GM19372 (cell line): ENCODE data around the gene STX7.
A peak's percentile ranks its signal among the peaks of the same experiment; 100 is the strongest.

Experiments used
- ATAC-seq: cut with Tn5 transposase; IDR thresholded peaks from one replicate; pipeline ENCODE4 v1.9.1; 2021; ENCODE audit warnings: mild to moderate bottlenecking, low read depth, moderate library complexity; ENCODE audit not compliant: unreplicated experiment

The STX7 gene

GRCh38 chr6:132506869-132507808 is 5.8 kb downstream of the STX7 start:
- ATAC-seq = no peak

GRCh38 chr6:132506461-132506860 is 6.5 kb downstream of the STX7 start:
- ATAC-seq = no peak

GRCh38 chr6:132505158-132505557 is 7.8 kb downstream of the STX7 start:
- no peak for ATAC-seq

- ATAC-seq = no peak
Measured at GRCh38 chr6:132504757-132505156, 8.2 kb downstream of the STX7 start.

GRCh38 chr6:132499757-132500156 is 13.2 kb downstream of the STX7 start:
- no peak for ATAC-seq

- peak; percentile 53 for ATAC-seq
Measured at GRCh38 chr6:132498638-132499037, 14.3 kb downstream of the STX7 start.

- no peak for ATAC-seq
Measured at GRCh38 chr6:132496519-132497180, 16.3 kb downstream of the STX7 start.

GRCh38 chr6:132495604-132496079 is 17.3 kb downstream of the STX7 start:
- peak; percentile 51 for ATAC-seq

- ATAC-seq = no peak
Measured at GRCh38 chr6:132494954-132495353, 18.0 kb downstream of the STX7 start.

- ATAC-seq = no peak
Measured at GRCh38 chr6:132491881-132492280, 21.0 kb downstream of the STX7 start.

GRCh38 chr6:132491303-132491702 is 21.6 kb downstream of the STX7 start:
- no peak for ATAC-seq

GRCh38 chr6:132490478-132491204 is 22.3 kb downstream of the STX7 start:
- ATAC-seq = peak; percentile 55

- ATAC-seq = no peak
Measured at GRCh38 chr6:132490024-132490423, 22.9 kb downstream of the STX7 start.

- ATAC-seq = no peak
Measured at GRCh38 chr6:132489376-132489775, 23.5 kb downstream of the STX7 start.

GRCh38 chr6:132487762-132488161 is 25.2 kb downstream of the STX7 start:
- no peak for ATAC-seq

GRCh38 chr6:132484680-132485018 is 28.3 kb downstream of the STX7 start:
- no peak for ATAC-seq

- peak; percentile 75 for ATAC-seq
Measured at GRCh38 chr6:132483779-132484679, 28.9 kb downstream of the STX7 start.

- no peak for ATAC-seq
Measured at GRCh38 chr6:132482581-132482980, 30.3 kb downstream of the STX7 start.

- ATAC-seq = no peak
Measured at GRCh38 chr6:132481189-132481588, 31.7 kb downstream of the STX7 start.

GRCh38 chr6:132479131-132479530 is 33.8 kb downstream of the STX7 start:
- no peak for ATAC-seq
